Measurements from ENCODE around the gene FEM1B.

DNA sequence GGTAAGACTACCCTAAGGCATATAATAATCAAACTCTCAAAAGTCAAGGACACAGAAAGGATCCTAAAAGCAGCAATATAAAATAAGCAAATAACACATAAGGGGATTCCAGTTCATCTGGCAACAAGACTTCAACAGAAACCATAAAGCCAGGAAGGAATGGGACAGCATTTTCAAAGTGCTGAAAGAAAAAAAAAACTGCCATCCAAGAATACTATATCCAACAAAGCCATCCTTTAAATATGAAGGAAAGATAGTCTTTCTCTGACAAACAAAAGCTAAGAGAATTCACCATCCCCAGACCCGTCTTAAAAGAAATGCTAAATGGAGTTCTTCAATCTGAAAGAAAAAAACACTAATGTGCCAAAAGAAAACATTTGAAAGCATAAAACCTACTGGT is 33.3 kb upstream of the FEM1B start:
- no peak for TF ChIP-seq POLR2AphosphoS5 (IDR thresholded peaks at IDR 0.05; ENCODE audit: low read depth, low read length)
- TF ChIP-seq POLR2A (IDR thresholded peaks at IDR 0.05; ENCODE audit: low read depth, low read length): no peak
- no peak for TF ChIP-seq TAF1 (IDR thresholded peaks at IDR 0.05; ENCODE audit: low read depth, low read length)
- TF ChIP-seq PAX5 (IDR thresholded peaks at IDR 0.05; ENCODE audit: insufficient read depth, low read length, severe bottlenecking): no peak
